Activated T-helper 9 cell treated with anti-CD3 and anti-CD28 coated beads, Interleukin-2, amount 50 U/mL, for 16 hours (primary cell): Measurements from ENCODE around the gene DGKD.

Experiments used
- DNase-seq: peaks from one replicate; pipeline ENCODE4 v3.0.0-alpha.2; 2020; ENCODE audit warnings: low read depth

DGKD gene

DNA sequence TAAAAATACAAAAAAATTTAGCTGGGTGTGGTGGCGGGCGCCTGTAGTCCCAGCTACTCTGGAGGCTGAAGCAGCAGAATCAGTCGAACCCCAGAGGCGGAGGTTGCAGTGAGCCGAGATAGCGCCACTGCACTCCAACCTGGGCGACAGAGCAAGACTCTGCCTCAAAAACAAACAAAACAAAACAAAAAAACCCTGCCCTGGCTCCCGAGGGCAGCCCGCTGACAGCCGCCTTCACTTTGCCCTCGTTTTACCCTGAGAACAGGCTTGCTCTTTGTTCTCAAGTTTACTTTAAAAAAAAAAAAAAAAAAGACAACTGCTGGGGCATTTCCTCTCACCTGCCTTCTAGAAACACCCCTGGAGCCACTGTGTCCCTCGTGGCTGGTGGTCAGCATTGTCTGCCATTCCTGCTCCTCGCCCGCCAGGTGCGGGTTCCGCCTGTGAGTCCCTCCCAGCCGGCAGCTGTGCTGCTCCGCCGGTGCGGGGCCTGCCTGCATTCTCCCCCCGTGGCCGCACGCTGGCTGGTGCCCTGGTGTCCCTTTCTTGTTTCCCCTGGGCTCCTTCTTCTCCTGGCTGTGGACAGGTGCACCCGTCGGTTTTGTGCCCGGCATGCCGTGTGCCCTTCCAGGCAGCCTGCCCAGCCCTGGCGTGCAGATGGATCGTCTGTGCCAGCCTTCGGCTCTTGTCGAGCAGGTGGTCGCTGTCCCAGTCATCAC is 106.6 kb downstream of the DGKD start:
- DNase-seq = no peak

DNA sequence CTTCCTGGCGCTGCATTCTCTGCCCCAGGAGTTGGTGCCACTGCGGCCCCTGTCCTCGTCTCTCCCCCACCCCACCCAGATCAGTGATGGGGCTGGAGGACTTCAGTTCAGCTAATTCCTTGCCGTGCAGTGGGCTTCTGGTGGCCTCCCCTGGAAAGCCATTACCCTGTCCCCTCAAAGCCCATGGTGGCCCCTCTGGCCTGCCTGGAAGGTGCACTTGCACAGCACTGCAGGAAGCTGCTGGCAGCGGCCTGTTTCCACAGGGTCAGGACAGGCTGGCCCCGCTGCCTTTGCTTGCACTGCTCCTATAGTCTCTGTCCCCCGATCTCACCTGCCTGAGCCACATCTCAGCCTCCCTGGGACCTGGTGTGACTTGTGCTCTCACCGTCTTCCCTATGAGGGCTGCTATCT is 107.2 kb downstream of the DGKD start:
- DNase-seq = no peak

GRCh38 chr2:233462202-233462785 is 108.0 kb downstream of the DGKD start:
- DNase-seq = no peak

DNA sequence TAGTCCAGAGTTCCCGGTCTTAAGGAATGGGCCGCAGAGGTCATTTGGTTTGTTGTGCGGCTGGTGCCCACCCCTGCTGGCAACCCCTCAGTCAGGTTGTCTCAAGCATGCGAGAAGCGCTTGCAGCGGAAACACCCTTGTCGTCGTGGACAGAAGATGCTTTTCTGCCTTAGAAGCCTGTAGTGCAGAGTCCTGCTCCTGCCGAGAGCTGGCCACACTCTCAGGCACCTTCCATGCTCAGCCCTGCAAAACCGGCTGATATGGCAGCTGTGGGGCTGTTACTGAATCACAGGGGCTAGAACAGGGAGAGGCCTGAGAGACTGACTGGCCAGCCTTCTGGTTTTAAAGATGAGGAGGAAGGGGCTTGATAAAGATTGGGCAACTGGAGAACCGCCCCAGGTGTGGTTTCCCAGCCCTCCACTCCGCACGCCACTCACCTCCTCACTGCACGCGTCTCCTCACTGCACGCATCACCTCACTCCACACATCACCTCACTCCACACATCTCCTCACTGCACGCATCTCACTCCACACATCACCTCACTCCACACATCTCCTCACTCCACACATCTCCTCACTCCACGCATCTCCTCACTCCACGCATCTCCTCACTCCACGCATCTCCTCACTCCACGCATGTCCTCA is 108.7 kb downstream of the DGKD start:
- no peak for DNase-seq

GRCh38 chr2:233463586-233463985 is 109.3 kb downstream of the DGKD start:
- DNase-seq = no peak

DNA sequence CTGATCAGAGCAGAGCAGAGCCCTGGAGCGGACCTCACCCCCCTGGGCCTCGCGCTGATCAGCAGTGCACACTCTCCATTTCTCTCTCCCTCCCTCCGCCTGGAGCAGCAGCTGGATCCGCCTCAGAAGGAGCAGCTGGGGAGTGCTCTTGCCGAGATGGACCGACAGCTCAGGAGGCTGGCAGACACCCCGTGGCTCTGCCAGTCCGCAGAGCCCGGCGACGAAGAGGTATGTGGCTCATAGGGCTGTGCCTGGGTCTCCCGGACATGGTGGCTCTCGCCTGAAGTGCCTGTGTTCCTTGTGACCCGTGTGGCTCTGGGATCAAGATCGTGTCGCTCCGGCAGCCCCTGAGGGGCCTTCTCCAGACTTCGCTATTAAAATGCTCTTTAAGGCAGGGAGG is 109.8 kb downstream of the DGKD start:
- no peak for DNase-seq

- DNase-seq = no peak
These were observed 110.4 kb downstream of the DGKD start for GRCh38 chr2:233464531-233465240.

- no peak for DNase-seq
These were observed 112.8 kb downstream of the DGKD start for GRCh38 chr2:233466991-233467603.

GRCh38 chr2:233468047-233468740 is 113.9 kb downstream of the DGKD start:
- DNase-seq = no peak

- DNase-seq = no peak
These were observed 114.4 kb downstream of the DGKD start for GRCh38 chr2:233468741-233469110.

- DNase-seq = no peak
These were observed 115.1 kb downstream of the DGKD start for GRCh38 chr2:233469261-233470010.

DNA sequence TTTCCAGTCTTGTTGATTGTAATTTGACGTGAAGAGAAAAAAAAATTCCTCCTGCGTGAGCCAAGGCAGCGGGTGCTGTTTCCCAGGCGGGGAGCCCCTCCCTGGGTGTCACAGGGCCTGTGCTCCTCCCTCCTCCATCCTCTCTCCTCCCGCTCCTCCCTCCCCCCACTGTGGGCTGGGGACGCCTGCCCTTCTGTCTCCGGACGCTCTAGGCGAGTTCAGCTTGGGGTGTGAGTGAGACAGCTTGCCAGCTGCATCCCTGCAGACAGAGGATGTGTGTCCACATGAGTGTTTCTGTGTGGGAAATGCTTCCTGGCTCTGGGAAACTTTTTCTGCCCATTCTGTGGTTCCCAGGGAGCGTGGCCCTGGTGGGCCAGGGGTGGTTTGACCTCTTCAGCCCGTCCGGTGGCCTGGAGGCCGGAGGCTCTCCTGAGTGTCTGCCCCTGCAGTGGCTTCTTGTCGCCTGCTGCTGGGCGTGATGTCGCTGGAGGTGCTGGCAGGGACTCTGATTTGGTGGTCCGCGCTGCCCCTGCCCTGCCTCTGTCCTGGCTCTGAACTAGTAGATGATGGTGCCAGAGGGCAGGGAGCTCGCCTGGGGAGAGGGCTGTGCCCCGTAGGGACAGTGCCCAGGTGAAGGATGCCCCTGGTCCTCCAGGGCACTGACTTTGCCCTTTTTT is 115.9 kb downstream of the DGKD start:
- DNase-seq = no peak

DNA sequence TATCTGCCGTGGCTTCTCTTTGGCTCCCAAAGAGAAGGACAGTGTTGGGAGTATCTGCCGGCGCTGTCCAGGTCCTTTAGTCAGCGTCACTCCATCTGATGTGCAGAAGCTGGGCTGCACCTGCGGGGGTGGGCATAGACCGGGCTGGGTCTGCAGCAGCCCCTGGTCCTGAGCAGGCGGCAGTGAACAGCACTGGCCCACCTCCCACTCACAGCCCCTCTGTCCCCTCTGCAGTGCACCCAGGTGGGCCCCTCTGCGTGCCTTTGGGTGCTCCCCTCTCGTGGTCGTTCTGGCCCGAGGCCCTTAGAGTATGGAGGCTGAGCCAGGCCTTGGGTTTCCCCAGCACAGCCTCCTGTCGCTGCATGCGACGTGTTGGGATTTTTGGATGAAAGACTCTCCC is 116.5 kb downstream of the DGKD start:
- no peak for DNase-seq

DNA sequence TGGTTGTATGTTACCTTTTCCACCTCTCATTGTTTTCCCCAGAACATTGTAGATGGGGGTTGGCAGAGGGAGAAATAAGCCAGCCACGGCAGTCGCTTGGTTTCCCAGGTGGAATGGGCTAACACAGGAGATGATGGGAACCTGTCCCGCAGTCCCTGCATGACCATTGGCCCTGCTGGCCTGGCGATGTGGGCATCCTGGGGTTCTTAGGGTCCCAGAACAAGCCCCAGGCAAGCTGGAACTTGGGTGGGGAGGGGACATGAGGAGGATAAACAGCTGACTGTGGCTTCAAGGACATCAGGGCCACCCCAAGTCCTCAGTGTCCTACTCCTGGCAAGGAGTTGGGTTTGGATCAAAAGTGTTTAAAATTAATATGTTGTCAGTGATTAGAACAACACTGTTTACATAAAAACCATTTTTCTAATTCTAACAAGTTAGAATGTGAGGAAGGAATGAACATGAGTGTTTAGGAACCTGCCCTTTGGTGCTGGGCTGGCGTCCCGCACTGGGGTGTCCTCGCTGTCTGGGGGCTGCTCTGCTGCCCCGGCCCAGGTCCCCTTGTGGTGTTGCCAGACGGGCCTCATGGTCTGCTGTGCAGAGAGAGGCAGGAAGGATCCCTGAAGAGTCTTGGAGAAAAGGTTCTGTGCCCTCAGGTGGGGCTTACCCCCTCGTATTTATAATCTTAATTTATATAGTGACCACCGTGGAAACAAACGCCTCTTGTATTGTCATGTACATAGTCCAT is 117.2 kb downstream of the DGKD start:
- DNase-seq = no peak

GRCh38 chr2:233473386-233473791 is 119.1 kb downstream of the DGKD start:
- DNase-seq = no peak

GRCh38 chr2:233473878-233474277 is 119.6 kb downstream of the DGKD start:
- DNase-seq = no peak

- no peak for DNase-seq
These were observed 120.2 kb downstream of the DGKD start for GRCh38 chr2:233474308-233475160.

GRCh38 chr2:233476063-233476410 is 121.7 kb downstream of the DGKD start:
- DNase-seq = no peak
